ENCODE measurements around the gene HTT.
"Not testable (repeated sequence)": the region's sequence is repeated elsewhere in the genome, so short reads cannot be mapped to it uniquely, and the experiment has no call there.

The HTT gene

DNA sequence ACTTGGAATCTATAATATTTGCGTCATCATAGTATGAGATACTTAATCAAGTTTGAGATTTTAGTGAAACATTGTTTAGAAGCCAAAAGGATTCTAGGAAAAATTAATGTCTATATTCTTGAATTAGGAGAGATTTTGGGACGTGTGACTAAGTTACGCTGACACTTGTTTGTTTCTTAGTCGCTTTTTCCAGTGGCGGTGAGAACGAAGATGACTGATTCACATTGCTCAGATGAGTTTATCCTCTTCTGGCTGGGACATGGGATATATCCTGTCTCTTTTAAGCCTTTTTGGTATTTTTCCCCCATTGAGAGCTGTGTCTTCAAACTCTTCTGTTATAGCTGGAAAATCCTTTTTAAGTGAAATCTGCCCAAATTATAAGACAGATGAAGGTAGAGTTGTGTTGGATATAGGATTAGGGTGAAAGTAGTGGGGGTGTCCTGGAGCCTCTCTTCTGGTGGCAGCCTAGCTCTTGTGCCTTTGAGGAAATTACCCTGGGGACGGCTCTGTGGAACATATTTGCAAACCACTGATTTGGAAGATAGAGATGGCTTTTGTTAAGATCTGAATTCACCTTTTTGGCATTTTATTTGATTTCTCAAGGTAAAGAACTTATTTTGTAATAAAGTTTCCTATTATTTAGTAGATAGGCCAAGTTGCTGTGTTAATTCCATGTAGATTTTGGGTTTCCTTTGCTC lies 49.7 kb downstream of the HTT start:
- no peak for DNase-seq

DNA sequence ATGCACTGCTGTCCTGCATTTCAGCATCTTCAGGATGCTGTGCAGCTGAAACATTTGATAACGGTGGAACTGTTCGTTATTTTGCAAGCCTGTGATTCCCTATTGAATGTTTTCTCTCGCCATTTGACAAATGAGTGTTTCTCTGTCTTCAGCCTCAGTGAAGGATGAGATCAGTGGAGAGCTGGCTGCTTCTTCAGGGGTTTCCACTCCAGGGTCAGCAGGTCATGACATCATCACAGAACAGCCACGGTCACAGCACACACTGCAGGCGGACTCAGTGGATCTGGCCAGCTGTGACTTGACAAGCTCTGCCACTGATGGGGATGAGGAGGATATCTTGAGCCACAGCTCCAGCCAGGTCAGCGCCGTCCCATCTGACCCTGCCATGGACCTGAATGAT lies 52.6 kb downstream of the HTT start:
- DNase-seq, result no peak

DNA sequence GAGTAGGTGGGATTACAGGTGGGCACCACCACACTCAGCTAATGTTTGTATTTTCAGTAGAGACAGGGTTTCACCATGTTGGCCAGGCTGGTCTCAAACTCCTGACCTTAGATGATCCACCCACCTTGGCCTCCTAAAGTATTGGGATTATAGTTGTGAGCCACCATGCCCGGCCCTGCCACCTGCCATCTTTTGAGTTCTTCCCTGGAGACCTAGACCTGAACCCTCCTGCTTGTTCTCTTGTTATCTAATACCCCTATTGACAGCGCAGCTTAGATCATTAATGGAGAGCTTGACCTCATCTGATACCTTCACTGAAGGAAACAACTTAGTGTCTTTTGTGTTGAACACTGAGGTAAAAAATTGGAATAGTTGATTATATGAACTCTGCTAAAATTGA lies 53.6 kb downstream of the HTT start:
- no peak for DNase-seq

DNA sequence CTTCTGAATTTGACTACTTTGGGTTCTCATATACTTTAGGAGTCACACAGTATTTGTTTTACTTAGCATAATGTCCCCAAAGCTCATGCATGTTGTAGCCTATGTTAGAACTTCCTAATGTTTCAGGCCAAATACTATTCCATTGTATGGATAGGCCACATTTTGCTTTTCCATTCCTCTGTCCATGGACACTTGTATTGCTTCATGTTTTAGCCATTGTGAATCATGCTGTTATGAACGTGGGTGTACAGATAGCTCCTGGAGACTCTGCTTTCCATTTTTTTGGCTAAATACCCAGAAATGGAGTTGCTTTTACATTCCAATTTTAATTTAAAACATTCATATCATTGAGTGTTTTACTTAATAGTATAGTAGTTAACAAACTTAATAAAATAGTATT lies 54.5 kb downstream of the HTT start:
- DNase-seq, result no peak

DNA sequence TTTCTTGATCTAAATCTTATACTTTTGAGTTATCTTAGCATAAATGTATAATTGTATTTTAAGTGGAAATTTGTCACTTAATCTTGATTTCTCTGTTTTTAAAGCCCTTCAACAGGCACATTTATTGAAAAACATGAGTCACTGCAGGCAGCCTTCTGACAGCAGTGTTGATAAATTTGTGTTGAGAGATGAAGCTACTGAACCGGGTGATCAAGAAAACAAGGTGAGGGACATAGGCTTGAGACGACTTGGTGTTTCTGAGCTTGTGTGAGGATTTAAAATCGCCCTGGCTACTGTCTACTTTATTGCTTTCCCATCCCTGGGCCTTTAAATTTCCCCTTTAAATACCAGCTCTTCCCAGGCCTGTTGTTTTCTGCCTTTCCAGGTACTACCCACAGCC lies 55.7 kb downstream of the HTT start:
- no peak for DNase-seq

DNA sequence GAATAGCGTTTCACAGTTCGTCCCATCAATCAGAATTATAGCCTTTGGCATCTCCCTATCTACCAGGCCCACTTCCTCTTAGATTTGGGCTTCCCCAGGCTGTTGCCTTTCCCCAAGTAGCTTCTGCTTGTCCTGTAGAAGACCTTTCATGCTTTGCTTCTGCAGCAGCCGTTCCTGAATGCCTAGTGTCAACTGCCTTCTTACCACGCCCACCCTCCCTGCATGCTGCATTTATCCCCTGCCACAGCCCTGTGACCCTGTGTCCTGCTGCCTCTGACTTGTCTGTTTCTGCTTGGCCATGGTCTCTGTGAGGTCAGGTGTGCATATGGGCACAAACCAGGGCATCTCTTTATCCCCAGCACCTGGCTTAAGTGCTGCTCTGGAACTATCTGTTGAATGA lies 56.3 kb downstream of the HTT start:
- no peak for DNase-seq

DNA sequence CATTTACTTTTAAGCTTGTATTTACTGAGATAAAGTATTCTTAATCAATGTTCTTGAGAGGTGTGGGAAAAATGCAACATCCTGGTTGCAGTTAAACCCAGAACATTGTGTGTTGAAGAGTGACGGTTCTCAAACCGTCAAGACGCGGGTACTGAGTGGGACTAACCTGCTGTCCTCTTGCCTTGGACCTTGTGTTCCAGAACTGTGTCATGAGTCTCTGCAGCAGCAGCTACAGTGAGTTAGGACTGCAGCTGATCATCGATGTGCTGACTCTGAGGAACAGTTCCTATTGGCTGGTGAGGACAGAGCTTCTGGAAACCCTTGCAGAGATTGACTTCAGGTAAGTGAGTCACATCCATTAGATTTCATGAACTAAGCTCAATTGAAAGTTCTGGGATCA lies 59.7 kb downstream of the HTT start:
- DNase-seq, result no peak

DNA sequence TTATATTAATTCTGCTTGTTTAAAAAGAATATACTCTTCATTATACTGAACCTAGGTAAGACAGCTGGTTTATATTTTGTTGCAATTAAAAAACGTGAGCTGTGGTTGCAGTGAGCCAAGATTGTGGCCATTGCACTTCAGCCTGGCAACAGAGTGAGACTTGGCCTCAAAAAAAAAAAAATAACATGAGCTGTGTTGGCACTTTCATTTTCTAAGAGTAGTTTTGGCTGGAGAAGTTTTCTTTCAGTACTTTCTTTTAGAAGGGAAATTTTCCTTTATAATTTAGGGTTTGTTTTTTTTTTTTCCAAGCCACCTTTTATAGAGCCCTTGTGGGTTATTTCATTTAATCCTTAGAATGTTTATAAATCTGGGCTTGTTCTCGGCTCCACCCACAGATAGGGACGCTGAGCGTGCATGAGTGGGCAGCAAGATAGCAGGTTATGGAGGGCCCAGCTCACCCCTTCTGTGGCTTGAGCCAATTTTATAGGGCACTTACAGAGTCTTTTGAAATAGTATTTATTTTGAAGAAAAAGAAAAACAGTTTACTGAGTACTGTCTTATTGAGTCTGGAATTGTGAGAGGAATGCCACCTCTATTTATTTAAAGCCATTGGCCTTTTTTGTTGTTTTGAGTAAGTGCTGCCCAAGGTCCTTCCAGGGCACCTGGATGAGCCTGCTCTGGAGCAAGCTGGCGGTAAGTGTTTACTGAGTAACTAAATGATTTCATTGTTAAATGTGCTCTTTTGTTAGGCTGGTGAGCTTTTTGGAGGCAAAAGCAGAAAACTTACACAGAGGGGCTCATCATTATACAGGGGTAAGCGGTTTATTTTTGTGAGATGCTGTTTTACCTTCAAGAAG lies 60.9 kb downstream of the HTT start:
- DNase-seq, result no peak

DNA sequence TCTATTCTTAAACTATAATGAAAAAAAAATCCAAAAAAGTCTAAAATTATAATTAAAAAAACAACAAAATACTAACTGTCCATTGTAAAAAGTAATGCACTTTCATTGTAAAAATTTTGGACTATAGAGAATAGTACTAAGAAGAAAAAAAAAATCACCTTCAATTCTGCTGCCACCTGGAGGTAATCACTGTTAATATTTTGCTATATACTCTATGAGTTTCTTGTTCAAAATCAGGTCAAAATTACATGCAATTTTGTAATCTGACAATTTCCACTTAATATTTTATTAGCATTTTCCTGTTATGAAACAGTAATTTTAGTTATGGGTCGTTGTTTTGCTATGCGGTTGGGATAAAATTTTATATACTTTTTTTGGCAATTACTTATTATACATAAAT lies 62.0 kb downstream of the HTT start:
- no peak for DNase-seq

DNA sequence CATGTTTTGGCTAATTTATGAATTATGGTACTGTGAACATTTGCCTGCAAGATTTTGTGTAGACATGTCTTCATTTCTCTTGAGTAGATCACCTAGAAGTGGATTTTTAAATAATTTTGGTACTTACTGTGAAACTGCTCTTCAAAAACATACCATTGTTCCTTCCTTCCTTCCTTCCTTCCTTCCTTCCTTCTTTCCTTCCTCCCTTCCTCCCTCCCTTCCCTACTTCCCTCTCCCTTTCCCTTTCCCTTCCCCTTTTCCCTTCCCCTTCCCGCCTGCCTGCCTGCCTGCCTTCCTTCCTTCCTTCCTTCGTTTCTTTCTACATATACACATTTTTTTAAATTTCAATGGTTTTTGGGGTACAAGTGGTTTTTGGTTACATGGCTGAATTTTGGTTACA lies 63.4 kb downstream of the HTT start:
- no peak for DNase-seq

DNA sequence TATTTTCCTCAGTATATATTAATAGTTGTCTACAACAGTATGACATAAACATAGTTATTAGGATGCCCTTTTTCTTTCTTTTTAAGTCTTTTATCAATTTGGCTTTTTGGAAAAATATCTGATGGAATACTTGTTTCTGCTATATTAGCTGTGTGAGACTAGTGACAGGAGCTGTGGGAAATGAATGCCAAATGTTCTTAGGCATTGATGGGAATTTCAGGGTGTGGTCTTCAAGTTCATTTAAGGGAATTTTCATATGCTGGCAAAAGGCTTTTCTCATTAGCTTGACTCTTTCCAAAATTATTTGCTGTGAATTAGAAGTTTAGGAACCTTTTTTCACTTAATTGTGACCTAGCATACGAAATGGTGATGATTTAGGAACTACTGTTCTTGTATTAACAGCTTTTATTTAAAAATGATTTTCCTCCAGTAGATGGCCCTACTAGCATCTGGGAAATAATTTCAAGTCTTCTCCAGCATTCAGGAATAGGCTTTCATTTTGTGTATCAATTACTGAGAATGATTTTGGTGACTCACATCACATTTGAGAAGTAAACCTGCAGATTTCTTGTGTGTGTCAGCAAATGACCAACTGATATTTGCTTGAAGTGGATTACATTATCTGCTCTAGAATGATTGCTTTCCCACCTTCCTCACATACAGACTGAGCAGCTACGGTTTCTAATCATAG lies 70.9 kb downstream of the HTT start:
- peak; percentile 27 for DNase-seq

DNA sequence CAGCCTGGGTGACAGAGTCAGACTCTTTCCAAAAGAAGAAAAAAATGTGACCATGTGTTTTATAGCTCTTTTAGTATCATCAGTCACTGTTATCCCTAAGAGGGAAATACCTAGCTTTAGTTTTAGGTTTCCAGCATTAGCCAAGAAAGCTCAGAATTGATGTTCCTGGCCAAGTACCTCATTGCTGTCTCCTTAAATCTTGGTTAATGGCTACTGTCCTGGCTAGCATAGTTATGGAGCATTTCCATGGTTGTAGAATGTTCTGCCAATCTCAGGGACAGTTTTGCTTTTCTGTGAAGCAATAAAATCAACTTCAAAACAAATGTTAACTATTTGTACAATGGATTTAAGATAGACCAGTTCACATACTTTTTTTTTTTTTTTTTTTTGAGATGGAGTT lies 74.4 kb downstream of the HTT start:
- no peak for DNase-seq

DNA sequence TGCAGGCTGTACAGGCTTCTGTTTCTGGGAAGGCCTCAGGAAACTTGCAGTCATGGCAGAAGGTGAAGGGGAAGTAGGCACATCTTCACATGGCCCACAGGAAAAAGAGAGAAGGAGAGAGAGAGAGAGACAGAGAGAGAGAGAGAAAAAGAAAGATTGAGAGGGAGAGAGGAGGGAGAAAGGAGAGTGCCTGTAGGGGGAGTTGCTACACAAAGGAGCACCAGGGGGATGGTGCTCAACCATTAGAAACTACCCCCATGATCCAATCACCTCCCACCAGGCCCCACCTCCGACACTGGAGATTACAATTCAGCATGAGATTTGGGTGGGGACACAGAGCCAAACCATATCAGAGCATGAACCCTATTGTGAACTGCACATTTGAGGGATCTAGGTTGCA lies 76.8 kb downstream of the HTT start:
- DNase-seq, result not testable (repeated sequence)

DNA sequence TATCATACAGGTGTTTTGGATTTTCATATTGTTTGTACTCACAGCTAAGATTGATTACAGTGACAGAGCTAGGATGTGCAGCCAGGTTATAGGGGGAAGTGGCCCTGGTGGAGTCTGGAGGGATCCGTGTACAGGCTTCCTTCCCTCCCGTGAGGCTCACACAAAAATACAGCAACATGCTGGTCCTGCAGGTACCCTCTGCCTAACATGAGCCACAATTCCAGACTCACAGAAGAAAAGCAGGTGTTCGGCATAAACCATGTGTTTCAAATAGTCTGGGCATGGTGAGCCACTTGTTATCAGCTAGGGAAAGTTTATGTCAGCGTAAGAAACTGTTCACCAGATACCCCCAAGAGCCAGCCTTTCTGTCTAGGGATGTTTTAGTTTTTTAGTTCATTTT lies 82.9 kb downstream of the HTT start:
- no peak for DNase-seq

DNA sequence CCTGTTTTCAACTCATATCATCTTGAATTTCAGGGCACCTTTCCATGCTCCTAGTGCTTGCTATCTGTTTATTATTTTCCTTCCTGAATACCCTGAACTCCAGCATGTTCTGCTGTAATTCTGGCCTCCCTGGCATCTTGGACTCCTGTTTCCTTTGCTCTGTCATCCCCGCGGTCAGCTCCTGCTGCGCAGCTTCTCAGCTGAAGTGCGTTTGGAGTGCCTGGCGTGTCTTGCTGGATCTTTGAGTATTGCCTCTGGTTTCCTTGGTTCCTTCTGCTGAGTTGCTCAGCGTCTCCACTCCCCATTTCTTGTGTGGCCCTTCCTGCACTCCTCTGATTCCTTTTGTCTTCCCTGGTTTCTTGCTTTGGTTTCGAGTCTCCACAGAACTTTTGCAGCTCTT lies 84.4 kb downstream of the HTT start:
- DNase-seq, result no peak

DNA sequence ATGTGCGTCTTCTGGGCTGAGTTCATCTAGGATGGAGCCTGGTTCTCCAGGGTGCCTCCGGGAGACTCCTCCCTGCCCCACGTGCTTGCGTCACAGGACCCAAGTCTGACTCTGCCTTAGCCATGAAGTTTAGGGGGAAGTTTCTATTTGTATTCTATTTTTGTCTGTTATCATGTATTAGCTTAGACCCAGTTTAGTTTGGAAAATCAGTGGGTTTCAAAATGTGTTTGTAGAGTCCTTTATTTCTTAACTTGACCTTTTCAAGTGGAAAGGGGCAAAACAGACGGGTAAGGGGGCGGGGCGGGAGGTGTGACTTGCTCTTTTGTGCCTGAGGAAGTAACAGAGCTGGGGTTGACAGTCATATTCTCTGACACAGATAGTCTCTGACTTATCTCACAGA lies 86.0 kb downstream of the HTT start:
- no peak for DNase-seq

DNA sequence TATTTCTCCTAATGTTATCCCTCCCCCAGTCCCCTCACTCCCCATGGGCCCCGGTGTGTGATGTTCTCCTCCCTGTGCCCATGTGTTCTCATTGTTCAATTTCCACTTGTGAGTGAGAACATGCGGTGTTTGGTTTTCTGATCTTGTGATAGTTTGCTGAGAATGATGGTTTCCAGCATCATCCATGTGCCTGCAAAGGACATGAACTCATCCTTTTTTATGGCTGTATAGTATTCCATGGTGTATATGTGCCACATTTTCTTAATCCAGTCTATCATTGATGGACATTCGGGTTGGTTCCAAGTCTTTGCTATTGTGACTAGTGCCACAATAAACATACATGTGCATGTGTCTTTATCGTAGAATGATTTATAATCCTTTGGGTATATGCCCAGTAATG lies 86.6 kb downstream of the HTT start:
- DNase-seq, result not testable (repeated sequence)

DNA sequence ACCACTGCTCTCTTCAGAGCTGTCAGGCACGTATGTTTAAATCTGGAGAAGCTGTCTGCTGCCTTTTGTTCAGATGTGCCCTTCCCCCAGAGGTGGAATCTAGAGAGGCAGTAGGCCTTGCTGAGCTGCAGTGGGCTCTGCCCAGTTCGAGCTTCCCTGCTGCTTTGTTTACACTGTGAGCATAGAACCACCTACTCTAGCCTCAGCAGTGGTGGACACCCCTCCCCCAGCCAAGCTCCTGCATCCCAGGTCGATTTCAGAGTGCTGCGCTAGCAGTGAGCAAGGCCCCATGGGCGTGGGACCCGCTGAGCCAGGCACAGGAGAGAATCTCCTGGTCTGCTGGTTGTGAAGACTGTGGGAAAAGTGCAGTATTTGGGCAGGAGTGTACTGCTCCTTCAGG lies 92.0 kb downstream of the HTT start:
- not testable (repeated sequence) for DNase-seq

DNA sequence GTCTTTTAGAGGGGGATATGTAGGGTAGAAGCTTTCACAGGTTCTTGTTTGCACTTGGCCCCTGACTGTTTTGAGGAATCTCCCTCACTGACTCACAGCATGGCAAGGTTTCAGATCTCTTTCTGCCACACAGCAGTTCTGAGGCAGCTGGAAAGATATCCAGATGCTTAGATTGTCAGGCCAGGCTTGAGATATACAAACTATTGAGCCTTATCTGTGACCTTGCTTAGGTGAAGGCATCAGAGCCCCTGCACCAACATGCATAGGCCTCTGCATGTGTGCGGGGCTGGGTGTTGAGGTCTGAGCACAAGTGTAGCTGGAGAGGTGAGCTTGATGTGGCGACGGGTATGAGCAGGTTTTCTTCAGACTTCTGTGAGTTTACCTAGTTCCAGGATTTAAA lies 93.5 kb downstream of the HTT start:
- DNase-seq, result no peak

DNA sequence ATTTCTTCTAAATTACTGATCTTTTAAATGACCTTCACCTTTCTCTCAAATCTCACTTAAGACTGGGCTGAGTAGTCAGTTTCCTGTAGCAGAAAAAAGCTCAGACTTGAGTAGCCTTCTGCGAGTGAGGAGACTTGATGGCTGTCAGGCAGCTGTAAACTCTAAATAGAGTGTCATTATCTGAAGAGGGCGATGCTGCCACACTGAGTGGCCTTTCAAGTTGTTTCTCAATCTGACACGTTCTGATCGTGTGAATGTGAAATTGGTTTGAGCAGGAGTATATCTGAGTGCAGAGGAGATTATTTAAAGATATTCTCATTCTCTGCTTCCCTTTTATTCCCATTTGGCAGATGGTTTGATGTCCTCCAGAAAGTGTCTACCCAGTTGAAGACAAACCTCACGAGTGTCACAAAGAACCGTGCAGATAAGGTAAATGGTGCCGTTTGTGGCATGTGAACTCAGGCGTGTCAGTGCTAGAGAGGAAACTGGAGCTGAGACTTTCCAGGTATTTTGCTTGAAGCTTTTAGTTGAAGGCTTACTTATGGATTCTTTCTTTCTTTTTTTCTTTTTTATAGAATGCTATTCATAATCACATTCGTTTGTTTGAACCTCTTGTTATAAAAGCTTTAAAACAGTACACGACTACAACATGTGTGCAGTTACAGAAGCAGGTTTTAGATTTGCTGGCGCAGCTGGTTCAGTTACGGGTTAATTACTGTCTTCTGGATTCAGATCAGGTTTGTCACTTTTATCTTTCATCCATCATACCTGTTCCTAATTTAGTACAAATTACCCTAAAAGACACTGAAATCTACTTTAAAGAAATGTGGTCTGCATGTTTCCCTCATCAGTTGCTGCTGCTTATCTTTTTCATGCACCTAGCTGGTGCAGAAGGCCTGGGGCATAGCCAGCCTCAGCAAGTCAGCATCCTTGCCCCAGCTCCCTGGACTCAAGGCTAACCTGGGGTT lies 100.2 kb downstream of the HTT start:
- DNase-seq, result no peak

DNA sequence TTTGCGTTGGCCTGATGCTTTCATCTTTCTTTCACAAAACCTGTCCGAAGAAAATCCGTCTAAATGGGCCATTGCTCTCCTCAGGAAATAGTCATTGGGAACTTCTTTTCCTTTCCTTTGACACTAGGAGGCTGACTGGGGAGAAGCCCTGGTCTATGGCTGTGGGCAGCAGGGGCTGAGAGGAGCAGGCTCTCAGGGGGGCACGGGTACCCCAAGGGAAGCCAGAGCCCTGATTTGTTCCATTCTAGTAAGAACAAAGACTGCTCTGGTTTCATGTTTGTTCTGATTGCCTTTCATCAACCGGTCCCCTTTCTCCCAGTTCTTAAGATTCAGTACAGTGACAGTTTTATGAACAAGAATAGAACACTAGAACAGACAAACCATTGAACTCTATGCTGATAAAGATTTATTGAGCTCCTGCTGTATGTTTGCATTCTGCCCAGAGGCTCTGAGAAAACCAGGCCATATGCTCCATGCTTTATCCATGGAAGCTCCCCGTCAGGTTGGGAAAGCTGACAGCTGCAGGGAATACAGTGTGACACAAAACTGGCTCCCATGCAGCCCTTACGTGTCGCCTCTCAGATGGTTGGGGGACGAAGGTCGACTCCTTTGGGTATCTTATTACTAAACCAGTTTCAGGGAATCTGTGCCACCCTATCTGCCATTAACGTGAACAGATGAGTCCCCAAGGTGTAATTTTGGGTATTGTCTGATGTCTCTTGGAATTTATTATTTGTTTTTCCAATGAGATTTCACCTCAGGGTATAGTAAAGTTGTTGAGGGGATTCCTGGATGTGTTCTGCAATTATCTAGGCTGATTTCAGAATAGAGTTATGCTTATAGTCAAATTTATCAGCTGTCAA lies 102.1 kb downstream of the HTT start:
- DNase-seq, result no peak

DNA sequence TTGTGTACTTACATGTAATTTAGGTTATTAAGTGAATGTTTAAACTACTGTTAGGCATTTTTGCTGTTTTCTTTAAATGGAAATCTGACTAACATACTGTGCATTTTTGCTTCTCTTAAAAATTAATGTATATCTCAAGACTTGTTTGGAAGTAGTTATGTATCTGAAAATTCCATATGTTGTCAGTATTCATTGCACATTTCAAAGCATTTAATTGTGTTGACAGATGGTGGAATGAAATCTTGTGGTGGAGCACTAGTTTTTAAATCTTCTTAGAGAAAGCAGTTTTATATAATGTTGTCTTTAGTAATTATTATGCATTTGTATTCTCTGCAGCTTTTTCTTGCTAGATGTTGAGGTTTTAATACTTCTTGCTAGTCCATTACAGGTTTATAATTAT lies 102.9 kb downstream of the HTT start:
- no peak for DNase-seq
